CD14-positive monocyte (primary cell): ENCODE results near the gene FHIT. TPM values are rescaled to one million over a fixed set of nuclear protein-coding genes. Genes with fewer than 3 reads are reported as not detected.

Experiments
- DNase-seq, 3 donors: peaks; one replicate each; pipeline ENCODE4 v3.0.0-alpha.2; 2011 to 2022
- H2AFZ ChIP-seq: 2 replicates; pipeline ENCODE4 v1.6.0; 2012; ENCODE audit warnings: mild to moderate bottlenecking, low read depth, low read length, inconsistent platforms; ENCODE audit not compliant: insufficient read depth, poor library complexity, severe bottlenecking
- H3K27ac ChIP-seq, 2 donors: 1 replicate in 1 of 2; 2 replicates in 1 of 2; pipeline ENCODE4 v1.5.1; 2012 to 2013; ENCODE audit warnings: low read length in 2 of 2, control low read depth in 1 of 2, inconsistent platforms in 1 of 2, low read depth in 1 of 2, mild to moderate bottlenecking in 1 of 2
- H3K27me3 ChIP-seq, 2 donors: one replicate each; pipeline versions ENCODE4 v1.6.0 to v1.6.1; 2011 to 2013; ENCODE audit warnings: low read length in 2 of 2; ENCODE audit not compliant: control insufficient read depth in 2 of 2, insufficient read depth in 2 of 2
- H3K36me3 ChIP-seq, 2 donors: replicated peaks in 1 of 2; 1 replicate in 1 of 2; 2 replicates in 1 of 2; pipeline versions ENCODE4 v1.5.1 to v1.6.1; 2012 to 2013; ENCODE audit warnings: low read length in 2 of 2, control low read depth in 1 of 2, inconsistent platforms in 1 of 2, mild to moderate bottlenecking in 1 of 2; ENCODE audit not compliant: insufficient read depth in 2 of 2, control insufficient read depth in 1 of 2
- H3K4me1 ChIP-seq, 2 donors: 1 replicate in 1 of 2; 2 replicates in 1 of 2; pipeline versions ENCODE4 v1.5.1 to v1.6.1; 2012 to 2013; ENCODE audit warnings: low read length in 2 of 2, control low read depth in 1 of 2, inconsistent platforms in 1 of 2, mild to moderate bottlenecking in 1 of 2, moderate library complexity in 1 of 2; ENCODE audit not compliant: insufficient read depth in 2 of 2, control insufficient read depth in 1 of 2
- H3K4me2 ChIP-seq: replicated peaks from 2 replicates; pipeline ENCODE3; 2012; ENCODE audit warnings: low read length, moderate library complexity, mild to moderate bottlenecking; ENCODE audit not compliant: poor library complexity, severe bottlenecking; ENCODE audit errors: extremely low read depth
- H3K4me3 ChIP-seq, 3 experiments: fragments of 200-600 bp in 1 of 3; sonication (generic) in 1 of 3; replicated peaks in 1 of 3; 1 replicate in 2 of 3; 2 replicates in 1 of 3; pipeline ENCODE4 v1.5.1; 2011 to 2013; ENCODE audit warnings: low read length in 3 of 3, mild to moderate bottlenecking in 3 of 3, control low read depth in 2 of 3, low read depth in 2 of 3, inconsistent platforms in 1 of 3, moderate library complexity in 1 of 3
- H3K79me2 ChIP-seq: 2 replicates; pipeline ENCODE4 v1.6.0; 2012; ENCODE audit warnings: mild to moderate bottlenecking, control low read depth, inconsistent platforms, low read length, moderate library complexity; ENCODE audit not compliant: insufficient read depth
- H3K9ac ChIP-seq: 2 replicates; pipeline ENCODE4 v1.6.0; 2017; ENCODE audit warnings: low read length, mild to moderate bottlenecking; ENCODE audit not compliant: insufficient read depth, poor library complexity, severe bottlenecking
- H3K9me3 ChIP-seq, 2 donors: replicated peaks in 1 of 2; 1 replicate in 1 of 2; 2 replicates in 1 of 2; pipeline versions ENCODE4 v1.5.1 to v1.6.1; 2012 to 2013; ENCODE audit warnings: low read length in 2 of 2, control low read depth in 1 of 2; ENCODE audit not compliant: control insufficient read depth in 1 of 2, insufficient read depth in 1 of 2
- H4K20me1 ChIP-seq: 2 replicates; pipeline ENCODE4 v1.6.0; 2012; ENCODE audit warnings: mild to moderate bottlenecking, low read length, control low read depth, moderate library complexity; ENCODE audit not compliant: insufficient read depth
- H3K27ac Mint-ChIP-seq, 7 donors: one replicate each; pipeline ENCODE4 v1.8.0; 2020; ENCODE audit warnings: mild to moderate bottlenecking in 7 of 7, mixed read lengths in 7 of 7, moderate library complexity in 6 of 7, inconsistent platforms in 2 of 7
- H3K27me3 Mint-ChIP-seq, 3 donors: one replicate each; pipeline ENCODE4 v1.8.0; 2021 to 2022; ENCODE audit warnings: low read depth in 3 of 3, mild to moderate bottlenecking in 3 of 3, mixed read lengths in 3 of 3, moderate library complexity in 3 of 3, inconsistent platforms in 1 of 3
- H3K36me3 Mint-ChIP-seq, 2 donors: one replicate each; pipeline ENCODE4 v1.8.0; 2020; ENCODE audit warnings: mixed read lengths in 2 of 2, inconsistent platforms in 1 of 2, mild to moderate bottlenecking in 1 of 2
- H3K4me1 Mint-ChIP-seq: one replicate; pipeline ENCODE4 v1.8.0; 2020; ENCODE audit warnings: mild to moderate bottlenecking, mixed read lengths
- H3K4me3 Mint-ChIP-seq, 2 donors: one replicate each; pipeline ENCODE4 v1.8.0; 2020; ENCODE audit warnings: mild to moderate bottlenecking in 2 of 2, mixed read lengths in 2 of 2, moderate library complexity in 1 of 2
- H3K9me3 Mint-ChIP-seq, 7 donors: one replicate each; pipeline ENCODE4 v1.8.0; 2020 to 2022; ENCODE audit warnings: mixed read lengths in 7 of 7, mild to moderate bottlenecking in 6 of 7, moderate library complexity in 6 of 7, inconsistent platforms in 2 of 7
- CTCF ChIP-seq: fragments of 200-600 bp; IDR thresholded peaks from one replicate; pipeline ENCODE4 v1.8.0; 2022; ENCODE audit warnings: antibody characterized with exemption, mild to moderate bottlenecking
- WGBS: methylation state at CpG from one replicate; pipeline ENCODE4 v1.1.5; 2013; ENCODE audit warnings: missing lambda C conversion rate; ENCODE audit not compliant: insufficient coverage; 5-methylcytosine and 5-hydroxymethylcytosine counted together
- intact Hi-C, 2 donors: fragments of 100-400 bp; cut with micrococcal nuclease; formaldehyde crosslinking; loops; one replicate each; pipeline versions ENCODE4 v1.15.0 to v1.15.1; 2023
- polyA plus RNA-seq, 3 donors: library from polyadenylated mRNA; depleted of rRNA in 1 of 3; unstranded in 2 of 3; stranded (reverse) in 1 of 3; fragments of 300-500 nt in 2 of 3; fragments of >200 nt in 1 of 3; fragmentation: Illumina TruSeq in 2 of 3; gene quantifications; 1 replicate in 2 of 3; 2 replicates in 1 of 3; pipeline ENCODE4 v1.2.3, GENCODE V29; 2012 to 2021

Gene FHIT
- polyA plus RNA-seq, 3 donors = 1.7 to 3.4 (median 3.2) TPM

- H3K79me2 ChIP-seq = no peaks in the 10 kb centered on the region
- H3K9ac ChIP-seq = no peak overlapping the region
- H3K36me3 ChIP-seq = no peaks in the 10 kb centered on the region
- H3K9me3 ChIP-seq = peaks cover 0 to 4% of the 10 kb centered on the region in 2 donors
- no peak overlapping the region for H3K4me3 ChIP-seq
- H3K4me1 Mint-ChIP-seq = peaks cover 6% of the 10 kb centered on the region
- H3K36me3 Mint-ChIP-seq = no peaks in the 10 kb centered on the region
- no peak for DNase-seq
- no peak overlapping the region for H3K4me2 ChIP-seq
- H3K27ac Mint-ChIP-seq = no peak overlapping the region
- no peak overlapping the region for H2AFZ ChIP-seq
- no peaks in the 10 kb centered on the region for H3K27me3 ChIP-seq
- H3K27ac ChIP-seq = no peak overlapping the region
- H3K4me1 ChIP-seq = no peaks in the 10 kb centered on the region
- no peak for TF ChIP-seq CTCF
- H3K9me3 Mint-ChIP-seq = peaks cover 0 to 10% (median 4%) of the 10 kb centered on the region in 7 donors
- H3K27me3 Mint-ChIP-seq = no peaks in the 10 kb centered on the region
- intact Hi-C loops = no loop called here
- no peak overlapping the region for H3K4me3 Mint-ChIP-seq
- H4K20me1 ChIP-seq = no peaks in the 10 kb centered on the region
Observed at GRCh38 chr3:60085649-60086048, 1165.6 kb downstream of the FHIT start.

- no peak overlapping the region for H3K4me3 Mint-ChIP-seq
- H3K79me2 ChIP-seq = no peaks in the 10 kb centered on the region
- H3K36me3 ChIP-seq = no peaks in the 10 kb centered on the region
- H3K27ac Mint-ChIP-seq = no peak overlapping the region
- H3K9ac ChIP-seq = no peak overlapping the region
- no peak overlapping the region for H2AFZ ChIP-seq
- H4K20me1 ChIP-seq = no peaks in the 10 kb centered on the region
- no peak for TF ChIP-seq CTCF
- H3K4me2 ChIP-seq = no peak overlapping the region
- H3K9me3 Mint-ChIP-seq = peaks cover 0 to 10% (median 4%) of the 10 kb centered on the region in 7 donors
- no peaks in the 10 kb centered on the region for H3K27me3 Mint-ChIP-seq
- no peak overlapping the region for H3K4me3 ChIP-seq
- peaks cover 0 to 4% of the 10 kb centered on the region in 2 donors for H3K9me3 ChIP-seq
- H3K4me1 Mint-ChIP-seq = peaks cover 9% of the 10 kb centered on the region
- no peak for DNase-seq
- whole genome bisulfite sequencing = no CpG with 5 or more reads among the region's 5 CpGs
- intact Hi-C loops = no loop called here
- H3K27me3 ChIP-seq = no peaks in the 10 kb centered on the region
- no peaks in the 10 kb centered on the region for H3K4me1 ChIP-seq
- H3K27ac ChIP-seq = no peak overlapping the region
- no peaks in the 10 kb centered on the region for H3K36me3 Mint-ChIP-seq
Observed at GRCh38 chr3:60081381-60082095, 1169.7 kb downstream of the FHIT start.
